Right forelimb (tissue), 1 donor: ENCODE results near the gene ATP11A.

Source experiments
- DNase-seq: peaks from one replicate; pipeline ENCODE4 v3.0.0-alpha.2; 2018

ATP11A gene

GRCh38 chr13:112743451-112744167 lies 53.8 kb downstream of the ATP11A start:
- DNase-seq, result no peak

DNA sequence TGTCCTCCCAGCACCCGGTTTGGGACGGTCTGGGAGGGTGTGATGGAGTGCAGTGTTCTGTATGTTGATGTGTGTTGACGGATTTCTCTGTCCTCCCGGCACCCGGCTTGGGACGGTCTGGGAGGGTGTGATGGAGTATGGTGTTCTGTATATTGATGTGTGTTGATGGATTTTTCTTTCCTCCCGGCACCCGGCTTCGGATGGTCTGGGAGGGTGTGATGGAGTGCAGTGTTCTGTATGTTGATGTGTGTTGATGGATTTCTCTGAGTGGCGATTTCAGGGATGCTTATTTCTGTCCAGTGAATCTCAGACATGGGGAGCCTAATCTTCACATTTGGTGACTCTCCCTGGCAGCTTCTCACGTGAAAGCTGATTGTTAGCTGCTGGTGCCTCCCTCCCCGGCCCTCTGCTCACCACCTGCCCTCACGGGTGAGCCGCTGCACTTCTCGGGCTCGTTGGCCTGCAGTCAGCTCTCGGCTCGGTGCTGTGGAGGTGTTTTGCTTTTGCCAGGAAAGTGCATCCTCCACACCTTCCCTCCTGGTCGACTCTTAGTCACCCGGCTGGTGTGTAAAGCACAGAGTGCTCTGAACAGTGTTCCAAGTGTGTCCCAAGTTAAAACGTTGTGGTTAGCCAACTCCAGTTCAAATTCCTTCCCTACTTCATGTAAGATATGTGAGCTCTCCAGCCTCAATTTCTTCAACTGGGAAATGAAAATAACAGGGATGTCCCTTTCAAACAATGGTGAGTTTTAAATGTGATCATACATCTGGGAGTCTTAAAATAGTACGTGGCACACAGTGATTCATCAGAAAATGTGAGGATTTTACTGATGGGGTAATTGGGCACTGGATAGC lies 54.6 kb downstream of the ATP11A start:
- DNase-seq, result no peak

DNA sequence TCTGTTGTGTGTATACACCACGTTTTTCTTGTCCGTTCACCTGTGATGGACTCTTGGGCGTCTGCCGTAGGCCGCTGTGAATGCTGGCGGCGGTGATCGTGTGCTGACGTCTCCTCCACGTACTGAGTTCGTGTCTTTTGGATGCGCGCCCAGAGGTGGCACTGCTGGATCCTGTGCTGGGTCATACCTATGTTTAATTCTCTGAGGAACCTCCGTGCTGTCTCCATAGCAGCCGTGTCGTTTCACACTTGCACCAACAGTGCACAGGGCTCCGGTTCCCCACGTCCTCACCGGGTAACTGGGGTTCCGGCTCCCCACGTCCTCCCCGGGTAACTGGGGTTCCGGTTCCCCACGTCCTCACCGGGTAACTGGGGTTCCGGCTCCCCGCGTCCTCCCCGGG lies 56.2 kb downstream of the ATP11A start:
- DNase-seq, result no peak

DNA sequence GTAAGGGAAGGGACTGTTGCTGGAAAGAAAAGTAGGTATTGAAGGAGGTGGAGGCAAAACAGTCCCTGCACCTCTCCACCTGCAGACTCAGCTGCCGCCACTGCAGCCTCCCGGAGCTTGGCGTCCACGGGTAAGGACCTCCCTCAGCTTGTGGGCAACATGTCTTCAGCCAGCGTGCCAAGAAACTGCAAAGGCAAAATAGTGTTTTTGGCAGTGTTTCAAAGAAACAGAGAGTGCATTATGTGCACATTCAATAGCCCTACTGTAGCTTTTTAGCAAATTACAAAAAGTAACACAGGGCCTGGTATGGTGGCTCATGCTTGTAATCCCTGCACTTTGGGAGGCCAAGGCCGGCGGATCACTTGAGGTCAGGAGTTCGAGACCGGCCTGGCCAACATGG lies 57.4 kb downstream of the ATP11A start:
- DNase-seq, result no peak

GRCh38 chr13:112748947-112749735 lies 59.3 kb downstream of the ATP11A start:
- no peak for DNase-seq

GRCh38 chr13:112750570-112750969 lies 60.7 kb downstream of the ATP11A start:
- DNase-seq, result no peak

- DNase-seq, result no peak
Measured at GRCh38 chr13:112751617-112752016, 61.8 kb downstream of the ATP11A start.

DNA sequence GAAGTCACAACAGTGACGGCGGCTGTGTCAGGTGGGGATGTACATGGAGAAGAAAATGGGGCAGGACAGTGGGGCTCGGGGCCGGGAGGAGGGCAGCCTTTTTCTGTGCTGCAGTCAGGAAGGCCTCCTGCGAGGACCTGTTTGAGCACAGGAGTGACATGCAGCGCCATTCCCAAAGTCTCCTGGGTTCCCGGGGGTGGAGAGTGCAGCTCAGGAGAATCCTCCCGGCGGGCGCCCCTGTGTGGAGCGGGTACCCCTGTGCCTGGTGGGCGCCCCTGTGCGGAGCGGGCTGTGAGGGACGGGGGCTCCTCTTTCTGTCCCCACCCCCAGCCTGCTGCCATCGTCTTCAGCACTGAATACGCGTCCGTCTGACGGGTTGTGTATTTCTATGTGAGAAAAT lies 62.4 kb downstream of the ATP11A start:
- DNase-seq, result no peak

- no peak for DNase-seq
Measured at GRCh38 chr13:112752711-112753541, 63.1 kb downstream of the ATP11A start.

- DNase-seq, result no peak
Measured at GRCh38 chr13:112753833-112754232, 64.0 kb downstream of the ATP11A start.

DNA sequence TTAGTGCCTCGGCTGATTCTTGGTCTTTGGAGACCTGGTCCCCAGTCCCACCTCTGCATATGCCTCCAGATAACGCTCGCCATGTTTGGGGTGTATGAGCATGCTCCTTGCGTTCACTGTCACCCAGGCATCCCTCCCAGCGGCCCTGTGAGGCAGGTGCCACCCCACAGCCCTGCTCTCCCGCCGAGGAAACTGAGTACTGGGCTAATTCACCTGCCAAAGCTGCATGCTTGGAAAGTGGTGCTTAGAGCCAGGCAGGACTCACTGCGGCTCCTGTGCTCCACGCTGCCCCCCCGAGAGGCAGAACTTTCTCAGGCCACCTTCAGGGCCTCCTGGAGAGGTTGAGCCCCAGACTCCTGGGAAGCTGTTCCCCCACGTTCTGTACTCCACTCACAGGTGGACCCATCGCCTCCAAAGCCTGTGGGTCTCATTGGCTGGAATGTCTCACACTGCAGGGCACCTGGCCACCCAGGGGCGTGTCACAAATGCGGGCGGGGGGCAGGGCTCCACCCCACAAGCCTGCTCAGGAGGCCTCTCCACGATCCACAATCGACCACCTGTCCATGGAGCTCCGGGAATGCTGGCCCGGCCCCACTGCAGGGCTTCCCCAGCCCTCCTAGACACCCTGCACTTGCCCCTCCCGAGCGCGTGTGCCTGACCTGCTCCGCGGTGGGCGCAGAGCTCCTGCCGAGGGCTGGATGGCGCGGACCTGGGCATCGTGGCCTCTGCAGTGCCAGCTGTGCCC lies 64.6 kb downstream of the ATP11A start:
- no peak for DNase-seq

GRCh38 chr13:112755331-112755730 lies 65.5 kb downstream of the ATP11A start:
- no peak for DNase-seq

- no peak for DNase-seq
Measured at GRCh38 chr13:112756081-112756480, 66.2 kb downstream of the ATP11A start.

DNA sequence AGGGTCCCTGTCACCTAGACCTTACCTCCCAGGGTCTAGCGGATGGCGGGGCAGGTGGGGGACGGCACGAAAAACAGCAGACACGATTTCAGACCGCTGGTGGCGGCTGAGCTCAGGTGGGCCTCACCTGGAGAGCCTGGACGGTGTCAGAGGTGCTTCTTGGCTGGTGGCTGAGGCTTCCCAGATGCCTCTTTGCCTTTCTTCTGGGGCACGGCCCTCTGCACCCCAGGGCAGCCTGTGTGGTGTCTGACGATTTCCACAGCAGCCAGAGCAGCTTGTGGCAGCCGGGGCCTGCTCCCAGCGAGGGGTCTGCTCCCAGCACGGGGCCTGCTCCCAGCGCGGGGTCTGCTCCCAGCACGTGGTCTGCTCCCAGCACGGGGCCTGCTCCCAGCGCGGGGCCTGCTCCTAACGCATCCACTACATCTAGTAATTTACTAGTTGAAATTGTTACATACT lies 66.7 kb downstream of the ATP11A start:
- no peak for DNase-seq

DNA sequence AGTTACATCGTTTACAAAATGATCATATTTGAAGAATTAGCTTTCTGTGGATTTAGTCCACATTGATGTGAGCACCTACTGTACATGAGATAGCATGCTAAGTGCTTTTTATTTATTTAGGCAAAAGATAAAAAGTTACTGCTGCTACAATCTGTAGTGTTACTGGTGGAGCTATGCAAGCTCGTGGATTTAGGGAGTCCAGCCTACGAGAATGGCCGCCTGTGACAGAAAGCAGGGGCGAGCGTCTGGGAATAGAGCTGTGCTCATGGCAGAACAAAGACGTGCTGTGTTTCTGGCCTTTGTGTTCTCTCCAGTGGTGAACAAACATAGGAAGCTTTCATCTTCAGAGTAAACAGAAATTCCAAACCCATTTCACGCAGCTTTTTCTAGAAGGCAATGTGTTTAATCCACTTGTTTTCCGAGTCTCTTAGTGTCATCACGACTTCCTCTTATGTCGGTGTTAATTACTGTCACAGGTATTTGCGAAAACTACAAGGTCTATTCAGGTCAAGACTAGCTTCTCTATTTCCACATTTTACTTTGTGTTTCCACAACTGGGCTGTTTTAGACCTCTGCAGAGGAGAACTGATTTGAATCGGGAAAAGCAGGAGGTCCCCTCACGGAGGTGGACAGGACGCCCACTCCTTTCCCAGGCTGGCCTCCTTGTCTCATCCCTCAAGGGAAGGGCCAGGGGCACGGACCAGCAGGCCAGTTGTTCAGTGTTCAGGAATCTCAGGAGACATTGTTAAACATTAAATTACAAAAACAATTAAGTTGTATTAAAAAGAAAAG lies 67.3 kb downstream of the ATP11A start:
- DNase-seq, result no peak

GRCh38 chr13:112757759-112758086 lies 67.9 kb downstream of the ATP11A start:
- no peak for DNase-seq

GRCh38 chr13:112759053-112759452 lies 69.2 kb downstream of the ATP11A start:
- no peak for DNase-seq

GRCh38 chr13:112759827-112760226 lies 70.0 kb downstream of the ATP11A start:
- DNase-seq, result no peak

- no peak for DNase-seq
Measured at GRCh38 chr13:112760435-112760834, 70.6 kb downstream of the ATP11A start.

GRCh38 chr13:112760931-112761330 lies 71.1 kb downstream of the ATP11A start:
- DNase-seq, result no peak
